HEK293 (cell line): ENCODE data around the gene VWCE.

ENCODE experiments used
- BCL11B ChIP-seq: fragments of 450-650 bp; formaldehyde crosslinking; IDR thresholded peaks from 2 replicates; pipeline ENCODE4 v1.5.1; 2016; ENCODE audit warnings: low read depth, missing biosample characterization, missing genetic modification characterization
- MZF1 ChIP-seq: fragments of 450-650 bp; formaldehyde crosslinking; IDR thresholded peaks from 2 replicates; pipeline ENCODE4 v1.5.1; 2017; ENCODE audit warnings: missing biosample characterization, missing genetic modification characterization, borderline replicate concordance
- REPIN1 ChIP-seq: fragments of 450-650 bp; formaldehyde crosslinking; IDR thresholded peaks from 2 replicates; pipeline ENCODE4 v1.5.1; 2017; ENCODE audit warnings: missing biosample characterization, missing genetic modification characterization, low read depth
- SALL2 ChIP-seq: fragments of 450-650 bp; formaldehyde crosslinking; IDR thresholded peaks from 2 replicates; pipeline ENCODE4 v1.5.0; 2017; ENCODE audit warnings: missing biosample characterization, mild to moderate bottlenecking, missing genetic modification characterization, borderline replicate concordance
- YY1 ChIP-seq: fragments of 450-650 bp; formaldehyde crosslinking; IDR thresholded peaks from 2 replicates; pipeline ENCODE4 v1.5.1; 2018; ENCODE audit warnings: missing biosample characterization, missing genetic modification characterization
- ZEB2 ChIP-seq: fragments of 450-650 bp; formaldehyde crosslinking; IDR thresholded peaks from 2 replicates; pipeline ENCODE4 v1.5.1; 2016; ENCODE audit warnings: missing biosample characterization, missing genetic modification characterization
- ZNF10 ChIP-seq: fragments of 450-650 bp; formaldehyde crosslinking; IDR thresholded peaks from 2 replicates; pipeline ENCODE4 v1.5.1; 2017; ENCODE audit warnings: missing biosample characterization, missing genetic modification characterization
- ZNF274 ChIP-seq, 2 experiments: fragments of 200-500 bp in 1 of 2; fragments of 450-650 bp in 1 of 2; sonication (Bioruptor generic) in 1 of 2; formaldehyde crosslinking in 1 of 2; IDR thresholded peaks; 2 replicates each; pipeline versions ENCODE4 v1.5.1 to v1.6.1; 2014 to 2016; ENCODE audit warnings: borderline replicate concordance in 1 of 2, inconsistent platforms in 1 of 2, low read length in 1 of 2, missing biosample characterization in 1 of 2, missing genetic modification characterization in 1 of 2
- ZNF324 ChIP-seq: fragments of 450-650 bp; formaldehyde crosslinking; IDR thresholded peaks from 2 replicates; pipeline ENCODE4 v1.5.1; 2016; ENCODE audit warnings: missing biosample characterization, missing genetic modification characterization
- TF ChIP-seq, protein P1 (sequence below): fragments of 450-650 bp; formaldehyde crosslinking; IDR thresholded peaks from 2 replicates; pipeline ENCODE4 v1.5.1; 2016; ENCODE audit warnings: missing biosample characterization, missing genetic modification characterization
- TF ChIP-seq, protein P2 (sequence below): fragments of 450-650 bp; formaldehyde crosslinking; IDR thresholded peaks from 2 replicates; pipeline ENCODE4 v1.5.1; 2016; ENCODE audit warnings: missing biosample characterization, missing genetic modification characterization
- TF ChIP-seq, protein P3 (sequence below): fragments of 450-650 bp; formaldehyde crosslinking; IDR thresholded peaks from 2 replicates; pipeline ENCODE4 v1.5.1; 2016; ENCODE audit warnings: missing biosample characterization, missing genetic modification characterization, low read depth
- TF ChIP-seq, protein P4 (sequence below): fragments of 450-650 bp; formaldehyde crosslinking; IDR thresholded peaks from 2 replicates; pipeline ENCODE4 v1.5.1; 2016; ENCODE audit warnings: missing biosample characterization, missing genetic modification characterization

DNA sequence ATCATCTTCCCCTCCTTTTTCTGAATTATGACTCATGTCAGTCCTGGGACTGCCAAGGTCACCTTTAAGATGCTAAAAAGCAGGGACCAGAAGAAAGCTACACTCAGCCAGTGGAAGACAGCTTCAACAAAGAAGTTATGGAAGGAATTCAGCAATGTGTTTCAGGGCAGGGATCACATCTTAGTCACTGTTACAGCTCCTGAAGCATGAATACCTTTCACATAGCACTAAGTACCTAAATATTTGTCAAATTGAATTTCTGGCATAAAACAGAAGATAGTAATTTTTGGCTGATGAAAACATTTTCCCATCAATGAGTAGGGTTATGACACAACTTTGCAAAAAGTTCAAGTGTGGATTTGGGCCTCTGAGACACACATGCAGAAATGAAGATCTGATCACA lies 32.6 kb upstream of the VWCE start:
- TF ChIP-seq, protein P1, sequence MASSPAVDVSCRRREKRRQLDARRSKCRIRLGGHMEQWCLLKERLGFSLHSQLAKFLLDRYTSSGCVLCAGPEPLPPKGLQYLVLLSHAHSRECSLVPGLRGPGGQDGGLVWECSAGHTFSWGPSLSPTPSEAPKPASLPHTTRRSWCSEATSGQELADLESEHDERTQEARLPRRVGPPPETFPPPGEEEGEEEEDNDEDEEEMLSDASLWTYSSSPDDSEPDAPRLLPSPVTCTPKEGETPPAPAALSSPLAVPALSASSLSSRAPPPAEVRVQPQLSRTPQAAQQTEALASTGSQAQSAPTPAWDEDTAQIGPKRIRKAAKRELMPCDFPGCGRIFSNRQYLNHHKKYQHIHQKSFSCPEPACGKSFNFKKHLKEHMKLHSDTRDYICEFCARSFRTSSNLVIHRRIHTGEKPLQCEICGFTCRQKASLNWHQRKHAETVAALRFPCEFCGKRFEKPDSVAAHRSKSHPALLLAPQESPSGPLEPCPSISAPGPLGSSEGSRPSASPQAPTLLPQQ (tag by site-specific recombination), result no peak
- no peak for TF ChIP-seq ZNF274 (IDR thresholded peaks at IDR 0.05; ENCODE audit: low read length)
- TF ChIP-seq ZNF274 (tag by site-specific recombination; IDR thresholded peaks at IDR 0.05; ENCODE audit: borderline replicate concordance), result no peak
- TF ChIP-seq, protein P2, sequence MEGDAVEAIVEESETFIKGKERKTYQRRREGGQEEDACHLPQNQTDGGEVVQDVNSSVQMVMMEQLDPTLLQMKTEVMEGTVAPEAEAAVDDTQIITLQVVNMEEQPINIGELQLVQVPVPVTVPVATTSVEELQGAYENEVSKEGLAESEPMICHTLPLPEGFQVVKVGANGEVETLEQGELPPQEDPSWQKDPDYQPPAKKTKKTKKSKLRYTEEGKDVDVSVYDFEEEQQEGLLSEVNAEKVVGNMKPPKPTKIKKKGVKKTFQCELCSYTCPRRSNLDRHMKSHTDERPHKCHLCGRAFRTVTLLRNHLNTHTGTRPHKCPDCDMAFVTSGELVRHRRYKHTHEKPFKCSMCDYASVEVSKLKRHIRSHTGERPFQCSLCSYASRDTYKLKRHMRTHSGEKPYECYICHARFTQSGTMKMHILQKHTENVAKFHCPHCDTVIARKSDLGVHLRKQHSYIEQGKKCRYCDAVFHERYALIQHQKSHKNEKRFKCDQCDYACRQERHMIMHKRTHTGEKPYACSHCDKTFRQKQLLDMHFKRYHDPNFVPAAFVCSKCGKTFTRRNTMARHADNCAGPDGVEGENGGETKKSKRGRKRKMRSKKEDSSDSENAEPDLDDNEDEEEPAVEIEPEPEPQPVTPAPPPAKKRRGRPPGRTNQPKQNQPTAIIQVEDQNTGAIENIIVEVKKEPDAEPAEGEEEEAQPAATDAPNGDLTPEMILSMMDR (tag by site-specific recombination), result no peak
- TF ChIP-seq ZEB2, result no peak
- TF ChIP-seq ZNF324 (tag by site-specific recombination), result no peak
- no peak for TF ChIP-seq ZNF10 (tag by site-specific recombination)
- TF ChIP-seq, protein P3, sequence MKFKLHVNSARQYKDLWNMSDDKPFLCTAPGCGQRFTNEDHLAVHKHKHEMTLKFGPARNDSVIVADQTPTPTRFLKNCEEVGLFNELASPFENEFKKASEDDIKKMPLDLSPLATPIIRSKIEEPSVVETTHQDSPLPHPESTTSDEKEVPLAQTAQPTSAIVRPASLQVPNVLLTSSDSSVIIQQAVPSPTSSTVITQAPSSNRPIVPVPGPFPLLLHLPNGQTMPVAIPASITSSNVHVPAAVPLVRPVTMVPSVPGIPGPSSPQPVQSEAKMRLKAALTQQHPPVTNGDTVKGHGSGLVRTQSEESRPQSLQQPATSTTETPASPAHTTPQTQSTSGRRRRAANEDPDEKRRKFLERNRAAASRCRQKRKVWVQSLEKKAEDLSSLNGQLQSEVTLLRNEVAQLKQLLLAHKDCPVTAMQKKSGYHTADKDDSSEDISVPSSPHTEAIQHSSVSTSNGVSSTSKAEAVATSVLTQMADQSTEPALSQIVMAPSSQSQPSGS (tag by site-specific recombination), result no peak
- TF ChIP-seq MZF1 (tag by site-specific recombination), result no peak
- TF ChIP-seq, protein P4, sequence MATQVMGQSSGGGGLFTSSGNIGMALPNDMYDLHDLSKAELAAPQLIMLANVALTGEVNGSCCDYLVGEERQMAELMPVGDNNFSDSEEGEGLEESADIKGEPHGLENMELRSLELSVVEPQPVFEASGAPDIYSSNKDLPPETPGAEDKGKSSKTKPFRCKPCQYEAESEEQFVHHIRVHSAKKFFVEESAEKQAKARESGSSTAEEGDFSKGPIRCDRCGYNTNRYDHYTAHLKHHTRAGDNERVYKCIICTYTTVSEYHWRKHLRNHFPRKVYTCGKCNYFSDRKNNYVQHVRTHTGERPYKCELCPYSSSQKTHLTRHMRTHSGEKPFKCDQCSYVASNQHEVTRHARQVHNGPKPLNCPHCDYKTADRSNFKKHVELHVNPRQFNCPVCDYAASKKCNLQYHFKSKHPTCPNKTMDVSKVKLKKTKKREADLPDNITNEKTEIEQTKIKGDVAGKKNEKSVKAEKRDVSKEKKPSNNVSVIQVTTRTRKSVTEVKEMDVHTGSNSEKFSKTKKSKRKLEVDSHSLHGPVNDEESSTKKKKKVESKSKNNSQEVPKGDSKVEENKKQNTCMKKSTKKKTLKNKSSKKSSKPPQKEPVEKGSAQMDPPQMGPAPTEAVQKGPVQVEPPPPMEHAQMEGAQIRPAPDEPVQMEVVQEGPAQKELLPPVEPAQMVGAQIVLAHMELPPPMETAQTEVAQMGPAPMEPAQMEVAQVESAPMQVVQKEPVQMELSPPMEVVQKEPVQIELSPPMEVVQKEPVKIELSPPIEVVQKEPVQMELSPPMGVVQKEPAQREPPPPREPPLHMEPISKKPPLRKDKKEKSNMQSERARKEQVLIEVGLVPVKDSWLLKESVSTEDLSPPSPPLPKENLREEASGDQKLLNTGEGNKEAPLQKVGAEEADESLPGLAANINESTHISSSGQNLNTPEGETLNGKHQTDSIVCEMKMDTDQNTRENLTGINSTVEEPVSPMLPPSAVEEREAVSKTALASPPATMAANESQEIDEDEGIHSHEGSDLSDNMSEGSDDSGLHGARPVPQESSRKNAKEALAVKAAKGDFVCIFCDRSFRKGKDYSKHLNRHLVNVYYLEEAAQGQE (tag by site-specific recombination), result no peak
- no peak for TF ChIP-seq REPIN1
- TF ChIP-seq BCL11B, result no peak
- no peak for TF ChIP-seq SALL2 (tag by site-specific recombination)
- no peak for TF ChIP-seq YY1 (tag by site-specific recombination)
